GM12878 (cell line): ENCODE results near the gene IFIT3. TPM values are rescaled to one million over a fixed set of nuclear protein-coding genes. Genes with fewer than 3 reads are reported as not detected.

Experiments used
- ATAC-seq: fragments of 200-7000 bp; cut with Tn5 transposase; 3 replicates; pipeline ENCODE4 v1.9.1; 2020; ENCODE audit warnings: mild to moderate bottlenecking, moderate library complexity
- BruUV-seq: library from RNA; stranded (reverse); fragments of 400-500 nt; replicated peaks from 2 replicates; lab custom pipeline; 2021; lab: Mats Ljungman, UMichigan
- CTCF ChIA-PET: fragments of 300-600 bp; sonication (Branson Sonifier 250); formaldehyde crosslinking; extraction: SDS; loops from one replicate; lab custom pipeline; 2021; ENCODE audit warnings: inconsistent platforms; lab: Yijun Ruan, JAX
- POLR2A ChIA-PET: fragments of 350-600 bp; formaldehyde crosslinking; extraction: SDS; loops from one replicate; lab custom pipeline; 2021; ENCODE audit warnings: inconsistent platforms; lab: Charles Lee
- RAD21 ChIA-PET: fragments of 300-600 bp; sonication (Branson Sonifier 250); formaldehyde crosslinking; loops from one replicate; lab custom pipeline; 2023; ENCODE audit warnings: antibody characterized with exemption; ENCODE audit not compliant: unreplicated experiment; lab: Charles Lee
- SMC1A ChIA-PET: fragments of 300-600 bp; sonication (Branson Sonifier 250); formaldehyde crosslinking; loops from one replicate; lab custom pipeline; 2023; ENCODE audit not compliant: unreplicated experiment, uncharacterized antibody; lab: Charles Lee
- DNase-seq: peaks from one replicate; pipeline ENCODE4 v3.0.0-alpha.2; 2011; ENCODE audit warnings: low read depth, low spot score
- FAIRE-seq: peaks from 3 replicates; lab custom pipeline; 2011; peaks lifted over from hg19 to GRCh38; lab: Jason Lieb, UNC
- H2AFZ ChIP-seq: 2 replicates; pipeline ENCODE4 v1.6.0; 2011; ENCODE audit warnings: low read depth, low read length, control low read depth; ENCODE audit not compliant: control insufficient read depth
- H3K27ac ChIP-seq: 2 replicates; pipeline ENCODE4 v1.5.1; 2011; ENCODE audit warnings: control low read depth; ENCODE audit not compliant: control insufficient read depth, insufficient read depth
- H3K27me3 ChIP-seq, 2 experiments: replicated peaks in 1 of 2; 2 replicates each; pipeline versions ENCODE4 v1.6.0 to v1.6.1; 2011; ENCODE audit warnings: low read length in 1 of 2; ENCODE audit not compliant: control insufficient read depth in 2 of 2, insufficient read depth in 2 of 2
- H3K36me3 ChIP-seq, 2 experiments: 2 replicates each; pipeline ENCODE4 v1.5.1; 2011; ENCODE audit warnings: low read length in 1 of 2; ENCODE audit not compliant: control insufficient read depth in 2 of 2, insufficient read depth in 2 of 2
- H3K4me1 ChIP-seq: 2 replicates; pipeline ENCODE4 v1.6.1; 2011; ENCODE audit warnings: mild to moderate bottlenecking, low read length, moderate library complexity, mixed read lengths; ENCODE audit not compliant: control insufficient read depth, insufficient read depth
- H3K4me2 ChIP-seq: 2 replicates; pipeline ENCODE4 v1.6.0; 2011; ENCODE audit warnings: control low read depth; ENCODE audit not compliant: control insufficient read depth, insufficient read depth
- H3K4me3 ChIP-seq: fragments of 200-600 bp; sonication (generic); 2 replicates; pipeline ENCODE4 v1.5.1; 2016
- H3K79me2 ChIP-seq: 2 replicates; pipeline ENCODE4 v1.6.0; 2011; ENCODE audit warnings: low read length; ENCODE audit not compliant: control insufficient read depth, insufficient read depth
- H3K9ac ChIP-seq: 2 replicates; pipeline ENCODE4 v1.8.0; 2011; ENCODE audit warnings: low read length, control low read depth, mixed read lengths; ENCODE audit not compliant: control insufficient read depth, insufficient read depth
- H3K9me3 ChIP-seq: replicated peaks from 3 replicates; pipeline ENCODE4 v1.5.1; 2011; ENCODE audit warnings: mild to moderate bottlenecking, low read length; ENCODE audit not compliant: control insufficient read depth, insufficient read depth
- H4K20me1 ChIP-seq: 2 replicates; pipeline ENCODE4 v1.6.0; 2011; ENCODE audit not compliant: control insufficient read depth, insufficient read depth
- BMI1 ChIP-seq: fragments of 450-650 bp; IDR thresholded peaks from 2 replicates; pipeline ENCODE4 v1.6.1; 2016; ENCODE audit warnings: mild to moderate bottlenecking, moderate library complexity, borderline replicate concordance
- BRCA1 ChIP-seq: IDR thresholded peaks from 2 replicates; pipeline ENCODE4 v1.6.1; 2011; ENCODE audit warnings: low read depth, low read length, improper control_type of control experiment
- CHD2 ChIP-seq: IDR thresholded peaks from 2 replicates; pipeline ENCODE4 v1.6.1; 2011; ENCODE audit warnings: low read depth, low read length, improper control_type of control experiment, borderline replicate concordance
- EZH2 ChIP-seq: IDR thresholded peaks from 2 replicates; pipeline ENCODE4 v1.6.1; 2012; ENCODE audit warnings: low read depth, mild to moderate bottlenecking, control low read depth, inconsistent platforms, low read length, borderline replicate concordance; ENCODE audit not compliant: control insufficient read depth
- GATAD2B ChIP-seq: fragments of 450-650 bp; conservative IDR thresholded peaks from 2 replicates; pipeline ENCODE4 v1.6.1; 2017; ENCODE audit warnings: low read depth, mild to moderate bottlenecking, moderate library complexity
- IKZF1 ChIP-seq: fragments of 450-650 bp; conservative IDR thresholded peaks from 2 replicates; pipeline ENCODE4 v1.6.1; 2017; ENCODE audit warnings: antibody characterized with exemption, mild to moderate bottlenecking
- JUNB ChIP-seq: IDR thresholded peaks from 2 replicates; pipeline ENCODE4 v1.6.1; 2016; ENCODE audit warnings: antibody characterized with exemption, mild to moderate bottlenecking
- NBN ChIP-seq: fragments of 450-650 bp; IDR thresholded peaks from 2 replicates; pipeline ENCODE4 v1.6.1; 2016
- RAD21 ChIP-seq: IDR thresholded peaks from 2 replicates; pipeline ENCODE4 v1.6.1; 2011; ENCODE audit warnings: mild to moderate bottlenecking, low read depth, low read length, moderate library complexity; ENCODE audit not compliant: insufficient read depth
- SMC3 ChIP-seq: IDR thresholded peaks from 2 replicates; pipeline ENCODE4 v1.6.1; 2011; ENCODE audit warnings: low read length, improper control_type of control experiment, borderline replicate concordance
- SREBF1 ChIP-seq: IDR thresholded peaks from 2 replicates; pipeline ENCODE4 v1.6.1; 2012; ENCODE audit warnings: mild to moderate bottlenecking, low read length
- TCF12 ChIP-seq: IDR thresholded peaks from 2 replicates; pipeline ENCODE4 v1.6.1; 2011; ENCODE audit warnings: low read depth, mild to moderate bottlenecking, low read length
- YBX1 ChIP-seq: fragments of 450-650 bp; IDR thresholded peaks from 2 replicates; pipeline ENCODE4 v1.6.1; 2016; ENCODE audit warnings: antibody characterized with exemption
- ZNF217 ChIP-seq: fragments of 450-650 bp; IDR thresholded peaks from 2 replicates; pipeline ENCODE4 v1.6.1; 2017; ENCODE audit warnings: antibody characterized with exemption, mild to moderate bottlenecking
- ZNF274 ChIP-seq: IDR thresholded peaks from one replicate; pipeline ENCODE4 v1.8.0; 2011; ENCODE audit not compliant: insufficient read length, insufficient read depth
- WGBS: methylation state at CpG from one replicate; pipeline ENCODE4 v1.1.6; 2016; ENCODE audit warnings: low lambda C conversion rate; ENCODE audit not compliant: insufficient replicate concordance, insufficient coverage; ENCODE audit errors: missing lambda C conversion rate; 5-methylcytosine and 5-hydroxymethylcytosine counted together
- in situ Hi-C: fragments of 300-500 bp; cut with MboI; formaldehyde crosslinking; loops from 9 replicates; pipeline ENCODE4 v1.14.3; 2018; ENCODE audit warnings: mixed read lengths
- intact Hi-C: fragments of 100-400 bp; cut with micrococcal nuclease; formaldehyde crosslinking; loops from one replicate; pipeline ENCODE4 v1.14.2; 2022; ENCODE audit not compliant: unreplicated experiment
- polyA plus RNA-seq, 11 experiments: library from polyadenylated mRNA; depleted of rRNA in 4 of 11; unstranded in 6 of 11; stranded (reverse) in 5 of 11; fragments of >200 nt; fragmentation: Nextera tagmentation in 4 of 11; fragmentation: Illumina TruSeq in 1 of 11; extraction: Ambion mirVana in 4 of 11; extraction: Trizol in 1 of 11; gene quantifications; 1 replicate in 1 of 11; 2 replicates in 10 of 11; pipeline versions ENCODE4 v1.2.1 to v1.2.3, GENCODE V29; 2011 to 2016; ENCODE audit warnings: inconsistent platforms in 2 of 11, missing spikeins in 2 of 11, low read depth in 1 of 11
- total RNA-seq, 4 experiments: library from RNA; depleted of rRNA in 3 of 4; stranded (reverse); fragments of >200 nt in 3 of 4; fragmentation: Illumina TruSeq in 1 of 4; extraction: Trizol in 1 of 4; gene quantifications; 2 replicates each; pipeline versions ENCODE4 v1.2.1 to v1.2.3, GENCODE V29; 2013 to 2021
- TF ChIP-seq, protein P1 (sequence below): fragments of 450-650 bp; IDR thresholded peaks from 2 replicates; pipeline ENCODE4 v1.6.1; 2017; ENCODE audit warnings: mild to moderate bottlenecking, moderate library complexity
- TF ChIP-seq, protein P2 (sequence below): fragments of 450-650 bp; formaldehyde crosslinking; IDR thresholded peaks from 2 replicates; pipeline ENCODE4 v1.4.0; 2020; ENCODE audit warnings: mild to moderate bottlenecking, moderate library complexity

Gene IFIT3
- total and polyA plus RNA-seq, 10 of the 15 experiments (the other 5 are each of a cell fraction or from before 2014, with no cell fraction given), result 27.0 to 70.2 (median 51.1) TPM

DNA sequence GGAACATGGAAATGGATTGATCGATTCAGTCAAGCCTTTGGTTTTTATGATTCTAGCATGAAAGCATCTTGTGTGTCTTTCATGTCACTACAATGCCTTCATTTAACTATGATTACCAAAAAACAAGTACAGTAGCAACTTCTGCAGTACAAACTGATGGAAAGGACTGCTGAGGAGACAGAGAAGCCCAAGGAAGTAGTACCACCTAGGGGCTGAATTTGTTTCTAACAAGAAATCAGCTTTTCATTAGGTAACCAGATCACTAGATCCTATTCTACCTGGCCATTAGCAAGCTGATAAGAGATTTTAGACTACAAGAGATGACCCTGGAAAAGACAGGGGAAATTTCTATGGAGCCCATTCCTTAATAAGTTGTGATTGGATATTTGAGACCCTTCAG, 61.5 kb downstream of the IFIT3 start:
- RAD21 ChIA-PET, result interaction anchor here (1.0 to 2.3 kb wide), 9 partner anchors 20 to 173 kb away, joined by 3 to 16 read pairs (median 4); partner anchors contain the start of gene IFIT5
- TF ChIP-seq BMI1, result no peak
- no peak for TF ChIP-seq YBX1
- no peak for TF ChIP-seq ZNF274
- no peak for TF ChIP-seq TCF12
- no peak for TF ChIP-seq ZNF217
- TF ChIP-seq SMC3, result peak; percentile 73; the same call in 1 of the 2 replicates
- no peak for TF ChIP-seq SREBF1
- TF ChIP-seq BRCA1, result no peak
- no peak for TF ChIP-seq CHD2
- TF ChIP-seq, protein P1, sequence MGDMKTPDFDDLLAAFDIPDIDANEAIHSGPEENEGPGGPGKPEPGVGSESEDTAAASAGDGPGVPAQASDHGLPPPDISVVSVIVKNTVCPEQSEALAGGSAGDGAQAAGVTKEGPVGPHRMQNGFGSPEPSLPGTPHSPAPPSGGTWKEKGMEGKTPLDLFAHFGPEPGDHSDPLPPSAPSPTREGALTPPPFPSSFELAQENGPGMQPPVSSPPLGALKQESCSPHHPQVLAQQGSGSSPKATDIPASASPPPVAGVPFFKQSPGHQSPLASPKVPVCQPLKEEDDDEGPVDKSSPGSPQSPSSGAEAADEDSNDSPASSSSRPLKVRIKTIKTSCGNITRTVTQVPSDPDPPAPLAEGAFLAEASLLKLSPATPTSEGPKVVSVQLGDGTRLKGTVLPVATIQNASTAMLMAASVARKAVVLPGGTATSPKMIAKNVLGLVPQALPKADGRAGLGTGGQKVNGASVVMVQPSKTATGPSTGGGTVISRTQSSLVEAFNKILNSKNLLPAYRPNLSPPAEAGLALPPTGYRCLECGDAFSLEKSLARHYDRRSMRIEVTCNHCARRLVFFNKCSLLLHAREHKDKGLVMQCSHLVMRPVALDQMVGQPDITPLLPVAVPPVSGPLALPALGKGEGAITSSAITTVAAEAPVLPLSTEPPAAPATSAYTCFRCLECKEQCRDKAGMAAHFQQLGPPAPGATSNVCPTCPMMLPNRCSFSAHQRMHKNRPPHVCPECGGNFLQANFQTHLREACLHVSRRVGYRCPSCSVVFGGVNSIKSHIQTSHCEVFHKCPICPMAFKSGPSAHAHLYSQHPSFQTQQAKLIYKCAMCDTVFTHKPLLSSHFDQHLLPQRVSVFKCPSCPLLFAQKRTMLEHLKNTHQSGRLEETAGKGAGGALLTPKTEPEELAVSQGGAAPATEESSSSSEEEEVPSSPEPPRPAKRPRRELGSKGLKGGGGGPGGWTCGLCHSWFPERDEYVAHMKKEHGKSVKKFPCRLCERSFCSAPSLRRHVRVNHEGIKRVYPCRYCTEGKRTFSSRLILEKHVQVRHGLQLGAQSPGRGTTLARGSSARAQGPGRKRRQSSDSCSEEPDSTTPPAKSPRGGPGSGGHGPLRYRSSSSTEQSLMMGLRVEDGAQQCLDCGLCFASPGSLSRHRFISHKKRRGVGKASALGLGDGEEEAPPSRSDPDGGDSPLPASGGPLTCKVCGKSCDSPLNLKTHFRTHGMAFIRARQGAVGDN, result no peak
- no peak for TF ChIP-seq EZH2
- TF ChIP-seq IKZF1, result no peak
- TF ChIP-seq RAD21, result peak; percentile 78
- TF ChIP-seq NBN, result no peak
- no peak for TF ChIP-seq JUNB
- no peak for TF ChIP-seq GATAD2B
- TF ChIP-seq, protein P2, sequence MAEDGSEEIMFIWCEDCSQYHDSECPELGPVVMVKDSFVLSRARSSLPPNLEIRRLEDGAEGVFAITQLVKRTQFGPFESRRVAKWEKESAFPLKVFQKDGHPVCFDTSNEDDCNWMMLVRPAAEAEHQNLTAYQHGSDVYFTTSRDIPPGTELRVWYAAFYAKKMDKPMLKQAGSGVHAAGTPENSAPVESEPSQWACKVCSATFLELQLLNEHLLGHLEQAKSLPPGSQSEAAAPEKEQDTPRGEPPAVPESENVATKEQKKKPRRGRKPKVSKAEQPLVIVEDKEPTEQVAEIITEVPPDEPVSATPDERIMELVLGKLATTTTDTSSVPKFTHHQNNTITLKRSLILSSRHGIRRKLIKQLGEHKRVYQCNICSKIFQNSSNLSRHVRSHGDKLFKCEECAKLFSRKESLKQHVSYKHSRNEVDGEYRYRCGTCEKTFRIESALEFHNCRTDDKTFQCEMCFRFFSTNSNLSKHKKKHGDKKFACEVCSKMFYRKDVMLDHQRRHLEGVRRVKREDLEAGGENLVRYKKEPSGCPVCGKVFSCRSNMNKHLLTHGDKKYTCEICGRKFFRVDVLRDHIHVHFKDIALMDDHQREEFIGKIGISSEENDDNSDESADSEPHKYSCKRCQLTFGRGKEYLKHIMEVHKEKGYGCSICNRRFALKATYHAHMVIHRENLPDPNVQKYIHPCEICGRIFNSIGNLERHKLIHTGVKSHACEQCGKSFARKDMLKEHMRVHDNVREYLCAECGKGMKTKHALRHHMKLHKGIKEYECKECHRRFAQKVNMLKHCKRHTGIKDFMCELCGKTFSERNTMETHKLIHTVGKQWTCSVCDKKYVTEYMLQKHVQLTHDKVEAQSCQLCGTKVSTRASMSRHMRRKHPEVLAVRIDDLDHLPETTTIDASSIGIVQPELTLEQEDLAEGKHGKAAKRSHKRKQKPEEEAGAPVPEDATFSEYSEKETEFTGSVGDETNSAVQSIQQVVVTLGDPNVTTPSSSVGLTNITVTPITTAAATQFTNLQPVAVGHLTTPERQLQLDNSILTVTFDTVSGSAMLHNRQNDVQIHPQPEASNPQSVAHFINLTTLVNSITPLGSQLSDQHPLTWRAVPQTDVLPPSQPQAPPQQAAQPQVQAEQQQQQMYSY, result no peak

More for the DNA sequence above, 61.5 kb downstream of the IFIT3 start:
- intact Hi-C loops (loop anchor here (1.0 kb wide), 1 partner anchor 172 kb away; no protein-coding TSS in a partner anchor), in situ Hi-C loops (no loop called here)
- peaks cover 15% of the 10 kb centered on the region for H3K79me2 ChIP-seq
- ATAC-seq (peak; percentile 54), DNase-seq (no peak), FAIRE-seq (no peak)
- no peaks in the 10 kb centered on the region for H3K9me3 ChIP-seq
- no peaks in the 10 kb centered on the region for H3K27me3 ChIP-seq
- ChIA-PET CTCF (interaction anchor here (0.7 to 8.5 kb wide), 11 partner anchors 11 to 176 kb away, joined by 3 to 97 read pairs (median 4); no protein-coding TSS in a partner anchor), POLR2A (no interaction called here), SMC1A (interaction anchor here (0.6 to 2.8 kb wide), 18 partner anchors 15 to 456 kb away, joined by 3 to 32 read pairs (median 4); no protein-coding TSS in a partner anchor)
- no peak overlapping the region for H3K27ac ChIP-seq
- no peak overlapping the region for H3K4me2 ChIP-seq
- 3% methylated on average over 1 of the region's 1 CpG for WGBS
- H3K4me1 ChIP-seq, result peaks cover 3% of the 10 kb centered on the region
- H3K4me3 ChIP-seq, result no peak overlapping the region
- H3K36me3 ChIP-seq, result no peaks in the 10 kb centered on the region
- no peak overlapping the region for H2AFZ ChIP-seq
- H3K9ac ChIP-seq, result no peak overlapping the region
- BruUV-seq, result no TSS peak
- H4K20me1 ChIP-seq, result no peaks in the 10 kb centered on the region
